Esophagus squamous epithelium (tissue), 5 donors: ENCODE results near the gene C1QTNF6. TPM values are rescaled to one million over a fixed set of nuclear protein-coding genes. Genes with fewer than 3 reads are reported as not detected.

ENCODE experiments used
- DNase-seq: peaks from one replicate; lab custom pipeline; 2025; lab: John Stamatoyannopoulos, UW
- H3K27ac ChIP-seq, 4 donors: fragments of 200-600 bp; sonication (generic); one replicate each; pipeline ENCODE4 v1.5.1; 2016 to 2019; ENCODE audit warnings: mild to moderate bottlenecking in 1 of 4
- H3K27me3 ChIP-seq, 4 donors: fragments of 200-600 bp; sonication (generic); 1 replicate in 3 of 4; 2 replicates in 1 of 4; pipeline versions ENCODE4 v1.5.1 to v1.6.0; 2017 to 2021; ENCODE audit warnings: antibody characterized with exemption in 1 of 4
- H3K36me3 ChIP-seq, 3 donors: fragments of 200-600 bp; sonication (generic); one replicate each; pipeline ENCODE4 v1.5.1; 2016 to 2019
- H3K4me1 ChIP-seq, 3 donors: fragments of 200-600 bp; sonication (generic); one replicate each; pipeline ENCODE4 v1.5.1; 2017 to 2019
- H3K4me3 ChIP-seq, 4 donors: fragments of 200-600 bp; sonication (generic); 1 replicate in 3 of 4; 2 replicates in 1 of 4; pipeline ENCODE4 v1.5.1; 2016 to 2019; ENCODE audit warnings: mild to moderate bottlenecking in 2 of 4, moderate library complexity in 1 of 4
- H3K9me3 ChIP-seq, 3 donors: fragments of 200-600 bp; sonication (generic); one replicate each; pipeline ENCODE4 v1.5.1; 2016 to 2019
- CTCF ChIP-seq, 6 experiments: fragments of 450-650 bp in 4 of 6; fragments of 200-600 bp in 2 of 6; sonication (generic) in 2 of 6; IDR thresholded peaks; one replicate each; pipeline ENCODE4 v1.5.1; 2016 to 2019; ENCODE audit warnings: antibody characterized with exemption in 6 of 6, mild to moderate bottlenecking in 4 of 6, moderate library complexity in 4 of 6
- POLR2A ChIP-seq, 4 donors: fragments of 450-650 bp; IDR thresholded peaks; one replicate each; pipeline ENCODE4 v1.6.1; 2017; ENCODE audit warnings: antibody characterized with exemption in 4 of 4, mild to moderate bottlenecking in 4 of 4, moderate library complexity in 3 of 4
- WGBS, 2 donors: methylation state at CpG; one replicate each; pipeline ENCODE4 v1.1.5; 2018; 5-methylcytosine and 5-hydroxymethylcytosine counted together
- intact Hi-C: fragments of 100-400 bp; cut with DNase I; formaldehyde crosslinking; loops from one replicate; pipeline ENCODE4 v1.15.0; 2022
- total RNA-seq, 4 donors: library from RNA; depleted of rRNA; stranded (reverse); fragments of >200 nt; gene quantifications; one replicate each; pipeline ENCODE4 v1.1.0, GENCODE V29; 2016
- donor health status: DM: yes; HTN: yes; CAD: no.

C1QTNF6 gene
- total RNA-seq, 4 donors from 2014 or later = 1.1 to 1.7 (median 1.4) TPM

GRCh38 chr22:37215890-37216289, 27.8 kb upstream of the C1QTNF6 start:
- Histone ChIP-seq H3K9me3 (no peaks in the 10 kb centered on the region), H3K4me3 (no peak overlapping the region), H3K4me1 (peaks cover 0 to 5% (median 0%) of the 10 kb centered on the region in 3 donors), H3K36me3 (no peaks in the 10 kb centered on the region), H3K27me3 (peaks cover 0 to 64% (median 0%) of the 10 kb centered on the region in 4 donors), H3K27ac (no peak overlapping the region)
- intact Hi-C loops = no loop called here
- 76 to 80% methylated on average over 9 of the region's 9 CpGs for WGBS, 2 donors
- TF ChIP-seq CTCF (IDR thresholded peaks at IDR 0.05) = no peak
- TF ChIP-seq POLR2A (IDR thresholded peaks at IDR 0.05) = no peak
- DNase-seq = no peak

- no peak for DNase-seq
Measured at GRCh38 chr22:37214731-37215030, 26.6 kb upstream of the C1QTNF6 start.

GRCh38 chr22:37213941-37214730, 26.1 kb upstream of the C1QTNF6 start:
- intact Hi-C loops = no loop called here
- no peak for TF ChIP-seq CTCF (IDR thresholded peaks at IDR 0.05)
- TF ChIP-seq POLR2A (IDR thresholded peaks at IDR 0.05) = no peak
- DNase-seq = no peak
- Histone ChIP-seq H3K27ac (no peak overlapping the region), H3K27me3 (peaks cover 0 to 61% (median 0%) of the 10 kb centered on the region in 4 donors), H3K9me3 (no peaks in the 10 kb centered on the region), H3K36me3 (no peaks in the 10 kb centered on the region), H3K4me3 (no peak overlapping the region), H3K4me1 (peaks cover 0 to 5% (median 0%) of the 10 kb centered on the region in 3 donors)
- WGBS, 2 donors = 76 to 81% methylated on average over 12 to 13 of the region's 13 CpGs

More at GRCh38 chr22:37214731-37215030, 26.6 kb upstream of the C1QTNF6 start:
- Histone ChIP-seq H3K4me1 (peaks cover 0 to 5% (median 0%) of the 10 kb centered on the region in 3 donors), H3K36me3 (no peaks in the 10 kb centered on the region), H3K9me3 (no peaks in the 10 kb centered on the region), H3K4me3 (no peak overlapping the region), H3K27me3 (peaks cover 0 to 66% (median 0%) of the 10 kb centered on the region in 4 donors), H3K27ac (no peak overlapping the region)
- intact Hi-C loops = no loop called here
- 82 to 88% methylated on average over 13 of the region's 13 CpGs for WGBS, 2 donors
- TF ChIP-seq POLR2A (IDR thresholded peaks at IDR 0.05) = no peak
- no peak for TF ChIP-seq CTCF (IDR thresholded peaks at IDR 0.05)

- intact Hi-C loops = no loop called here
- Histone ChIP-seq H3K9me3 (no peaks in the 10 kb centered on the region), H3K27ac (no peak overlapping the region), H3K36me3 (no peaks in the 10 kb centered on the region), H3K4me3 (no peak overlapping the region), H3K27me3 (peaks cover 0 to 53% (median 0%) of the 10 kb centered on the region in 4 donors), H3K4me1 (peaks cover 0 to 5% (median 0%) of the 10 kb centered on the region in 3 donors)
- no peak for DNase-seq
- no peak for TF ChIP-seq POLR2A (IDR thresholded peaks at IDR 0.05)
- TF ChIP-seq CTCF (IDR thresholded peaks at IDR 0.05) = no peak
- 89 to 95% methylated on average over 10 to 17 of the region's 18 CpGs for WGBS, 2 donors
Measured at GRCh38 chr22:37213218-37213855, 25.3 kb upstream of the C1QTNF6 start.
